Medulla oblongata (tissue), 1 donor: ENCODE measurements around the gene SCAP.

Source experiments
- DNase-seq: peaks from one replicate; pipeline ENCODE4 v3.0.0-alpha.2; 2015; ENCODE audit errors: extremely low spot score

SCAP gene

GRCh38 chr3:47414161-47414564 is 61.6 kb downstream of the SCAP start:
- no peak for DNase-seq

GRCh38 chr3:47413751-47414150 is 62.0 kb downstream of the SCAP start:
- peak; percentile 83 for DNase-seq

- DNase-seq, result no peak
Observed at GRCh38 chr3:47412842-47413520, 62.8 kb downstream of the SCAP start.

- DNase-seq, result no peak
Observed at GRCh38 chr3:47412453-47412756, 63.3 kb downstream of the SCAP start.

- no peak for DNase-seq
Observed at GRCh38 chr3:47411696-47412452, 63.9 kb downstream of the SCAP start.

GRCh38 chr3:47410801-47411646 is 64.7 kb downstream of the SCAP start:
- no peak for DNase-seq

GRCh38 chr3:47410417-47410720 is 65.4 kb downstream of the SCAP start:
- DNase-seq, result no peak

- no peak for DNase-seq
Observed at GRCh38 chr3:47409688-47410416, 65.9 kb downstream of the SCAP start.

- no peak for DNase-seq
Observed at GRCh38 chr3:47409284-47409683, 66.5 kb downstream of the SCAP start.

- no peak for DNase-seq
Observed at GRCh38 chr3:47408839-47409229, 66.9 kb downstream of the SCAP start.

GRCh38 chr3:47407896-47408838 is 67.6 kb downstream of the SCAP start:
- no peak for DNase-seq

GRCh38 chr3:47407237-47407636 is 68.5 kb downstream of the SCAP start:
- no peak for DNase-seq

- no peak for DNase-seq
Observed at GRCh38 chr3:47406762-47407149, 69.0 kb downstream of the SCAP start.

GRCh38 chr3:47405820-47406761 is 69.7 kb downstream of the SCAP start:
- no peak for DNase-seq

- peak; percentile 94 for DNase-seq
Observed at GRCh38 chr3:47404955-47405790, 70.6 kb downstream of the SCAP start.

- no peak for DNase-seq
Observed at GRCh38 chr3:47404431-47404876, 71.3 kb downstream of the SCAP start.

GRCh38 chr3:47399531-47400270 is 76.0 kb downstream of the SCAP start:
- DNase-seq, result no peak

GRCh38 chr3:47399016-47399415 is 76.7 kb downstream of the SCAP start:
- no peak for DNase-seq
